Activated T-helper 9 cell treated with anti-CD3 and anti-CD28 coated beads, Interleukin-2, amount 50 U/mL, for 16 hours (primary cell): ENCODE measurements around the gene SEPTIN12.

Source experiments
- DNase-seq: peaks from one replicate; pipeline ENCODE4 v3.0.0-alpha.2; 2020; ENCODE audit warnings: low read depth

Gene SEPTIN12, protein sequence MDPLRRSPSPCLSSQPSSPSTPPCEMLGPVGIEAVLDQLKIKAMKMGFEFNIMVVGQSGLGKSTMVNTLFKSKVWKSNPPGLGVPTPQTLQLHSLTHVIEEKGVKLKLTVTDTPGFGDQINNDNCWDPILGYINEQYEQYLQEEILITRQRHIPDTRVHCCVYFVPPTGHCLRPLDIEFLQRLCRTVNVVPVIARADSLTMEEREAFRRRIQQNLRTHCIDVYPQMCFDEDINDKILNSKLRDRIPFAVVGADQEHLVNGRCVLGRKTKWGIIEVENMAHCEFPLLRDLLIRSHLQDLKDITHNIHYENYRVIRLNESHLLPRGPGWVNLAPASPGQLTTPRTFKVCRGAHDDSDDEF

DNA sequence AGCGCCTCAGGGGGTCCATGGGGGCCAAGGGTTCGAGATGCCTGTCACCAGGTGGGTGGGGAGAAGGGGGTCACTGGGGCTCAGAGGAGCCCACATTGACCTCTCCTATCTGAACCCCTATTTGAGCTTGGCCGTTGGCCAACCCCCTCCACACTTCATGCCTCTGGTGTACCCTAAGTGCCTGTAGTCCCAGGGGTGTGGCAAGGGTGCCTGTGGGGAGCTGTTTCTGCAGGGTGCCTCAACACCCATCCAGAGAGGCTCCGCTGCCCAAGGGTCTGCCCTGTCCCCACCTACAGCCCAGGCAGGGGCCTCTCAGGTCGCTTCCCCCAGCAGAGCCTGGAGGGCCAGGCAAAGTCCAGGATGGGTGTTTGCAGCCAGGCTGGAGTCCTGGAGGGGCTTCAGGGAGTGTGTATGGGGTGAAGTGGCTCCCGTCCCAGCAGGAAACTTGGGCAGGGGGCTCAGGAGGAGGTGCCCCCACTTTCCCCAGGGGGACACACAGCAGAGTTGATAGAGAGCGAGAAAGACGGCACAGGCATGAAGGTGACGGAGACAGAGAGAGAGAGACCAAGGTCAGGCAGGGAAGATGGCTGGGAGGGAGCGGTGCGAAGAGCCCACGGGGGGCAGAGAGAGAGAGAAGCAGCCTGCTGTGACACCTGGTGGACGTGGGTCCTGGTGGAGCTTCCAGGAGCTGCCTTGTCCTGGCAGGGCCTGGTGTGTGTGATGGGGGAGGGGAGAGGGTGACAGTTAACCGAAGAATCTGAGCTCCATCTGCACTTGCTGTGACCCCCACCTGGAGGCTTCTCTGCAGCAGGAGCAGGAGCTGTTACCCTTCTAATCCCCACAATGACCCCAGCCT, at the start of gene SEPTIN12:
Gene SEPTIN12 (minus strand): TSS at position 719 of the 856 bp plus-strand sequence. CDS start 700 bp downstream, at position 19.
- DNase-seq: no peak

DNA sequence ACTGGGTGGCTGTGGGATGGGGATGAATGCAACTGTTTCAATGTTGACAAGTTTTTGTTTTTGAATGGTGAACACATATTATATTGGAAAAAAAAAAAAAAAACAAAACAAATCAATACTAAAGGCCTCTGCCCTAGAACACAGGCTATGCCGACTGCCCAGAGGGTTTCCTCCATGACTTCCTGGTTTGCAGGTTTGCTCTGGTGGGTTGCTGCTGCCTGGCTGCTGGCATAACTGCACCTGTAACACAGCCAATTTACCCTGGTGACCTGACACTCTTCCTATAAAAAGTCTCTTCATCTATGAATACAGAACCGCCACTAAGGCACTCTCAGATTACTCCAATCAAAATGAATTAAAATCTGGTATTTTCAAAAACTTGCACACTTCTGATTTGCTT, 48.6 kb upstream of the SEPTIN12 start:
- no peak for DNase-seq

DNA sequence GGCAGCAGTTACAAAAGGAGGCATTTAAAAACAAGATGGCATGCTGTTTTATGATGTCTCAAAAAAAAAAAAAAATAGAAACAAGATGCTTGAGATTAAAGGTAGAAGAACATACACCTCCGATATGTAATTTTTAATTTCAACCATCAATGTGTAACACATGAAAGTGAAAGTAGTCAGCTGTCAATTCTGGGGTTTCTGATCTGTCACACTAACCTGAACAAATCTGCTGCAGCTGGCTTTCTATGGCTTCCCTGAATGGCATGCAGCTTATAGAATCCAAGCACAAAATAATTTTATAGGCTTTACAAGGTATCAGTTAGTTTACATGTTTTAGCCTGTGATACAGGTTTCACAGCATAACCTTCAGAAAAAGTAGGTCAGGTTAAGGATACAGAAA, 45.4 kb upstream of the SEPTIN12 start:
- DNase-seq: no peak

DNA sequence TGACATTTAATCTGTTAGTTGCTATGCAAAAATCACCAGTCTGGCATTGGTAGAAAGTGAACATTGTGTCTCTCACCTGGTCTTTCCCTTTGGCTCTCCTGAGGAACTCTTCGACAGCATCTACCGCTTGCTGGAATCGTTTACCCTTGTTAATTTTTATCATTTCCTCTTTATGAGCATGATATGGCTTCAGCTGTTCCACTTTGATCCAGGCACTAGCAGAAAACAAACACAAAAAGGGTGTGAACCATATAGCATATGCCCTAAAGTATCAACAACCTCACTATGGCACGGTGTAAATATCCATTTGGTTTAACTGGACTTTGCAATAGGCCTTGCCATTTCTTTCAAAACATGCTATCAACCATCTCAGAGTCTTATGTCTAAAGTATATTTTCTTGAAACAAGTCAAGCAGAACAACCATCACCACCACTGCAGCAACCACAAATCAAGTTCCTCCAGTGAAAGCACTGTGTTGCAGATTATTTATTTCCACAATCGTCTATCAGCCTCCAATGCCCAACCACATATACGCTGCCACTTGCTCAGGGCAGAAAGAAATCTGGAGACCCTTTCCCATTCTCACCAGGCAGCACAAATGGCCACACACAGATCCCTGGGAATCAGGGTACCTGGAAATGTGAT, 44.7 kb upstream of the SEPTIN12 start:
- DNase-seq: no peak

DNA sequence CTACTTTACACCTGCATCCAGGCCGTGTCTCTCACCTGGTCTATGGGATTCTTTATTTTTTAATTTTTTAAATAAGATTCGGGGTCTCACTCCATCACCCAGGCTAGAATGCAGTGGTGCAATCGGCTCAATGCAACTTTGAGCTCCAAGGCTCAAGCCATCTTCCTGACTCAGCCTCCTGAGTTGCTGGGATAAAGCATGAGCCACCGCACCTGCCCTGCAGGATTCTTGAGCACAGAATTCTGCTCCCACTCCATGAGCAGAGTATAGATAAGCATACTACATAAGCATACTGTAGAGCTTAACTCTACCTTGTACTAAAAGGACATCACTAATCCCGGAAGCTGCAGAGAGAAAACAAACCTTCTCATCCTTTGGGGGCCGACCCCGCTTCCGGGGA, 43.5 kb upstream of the SEPTIN12 start:
- no peak for DNase-seq

DNA sequence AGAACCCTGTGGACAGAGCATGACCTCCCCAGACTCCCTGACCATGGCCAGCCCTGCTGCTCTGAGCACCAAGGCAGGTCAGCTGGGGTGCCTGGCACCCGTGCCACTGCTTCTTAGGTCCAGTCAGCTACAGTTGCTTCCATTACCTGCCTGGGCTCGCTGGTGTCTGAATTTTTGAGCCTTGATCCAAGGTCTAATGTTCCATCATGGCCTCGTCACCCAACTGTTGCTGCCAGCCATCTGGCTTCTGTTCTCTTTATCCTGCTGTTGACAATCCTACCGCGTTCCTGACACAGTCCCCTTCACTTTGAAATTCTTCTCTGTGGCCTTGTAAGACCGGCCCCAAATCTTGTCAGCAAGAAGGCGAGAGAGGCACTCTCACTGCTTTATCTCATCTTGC, 42.3 kb upstream of the SEPTIN12 start:
- no peak for DNase-seq

DNA sequence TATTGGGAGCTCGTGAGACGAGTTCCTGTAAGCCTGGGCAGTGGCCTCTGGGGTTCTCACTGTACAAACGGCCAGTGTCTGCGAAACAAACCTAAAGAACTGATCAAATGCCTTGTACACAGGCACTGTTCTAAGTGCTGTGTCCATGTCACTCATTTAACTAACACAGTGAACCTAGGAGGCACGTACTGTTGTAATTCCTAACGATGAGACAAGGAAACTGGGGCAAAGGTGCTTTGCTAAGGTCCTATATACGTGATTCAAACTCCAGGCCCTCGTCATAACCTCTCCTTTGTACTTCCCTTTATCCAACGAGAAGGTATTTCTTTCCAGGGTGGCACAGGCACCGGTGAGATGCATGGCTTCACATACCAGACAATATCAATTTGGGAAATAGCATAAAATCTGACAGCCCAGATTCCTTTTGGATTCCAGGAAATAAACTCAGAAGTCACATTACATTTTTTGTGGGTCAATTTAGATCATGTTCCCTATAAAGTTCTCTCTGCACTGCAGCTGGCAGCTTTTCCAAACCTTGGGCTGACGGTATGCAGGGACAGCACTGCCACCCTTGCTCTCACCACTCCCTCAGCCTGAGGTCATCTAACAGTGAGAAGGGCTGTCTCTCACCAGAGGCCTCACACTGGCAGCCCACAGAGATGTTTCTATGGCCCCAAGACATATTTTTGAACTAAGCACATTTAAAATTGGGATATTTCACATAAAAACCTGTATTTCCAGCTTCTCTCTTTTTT, 40.6 kb upstream of the SEPTIN12 start:
- no peak for DNase-seq

DNA sequence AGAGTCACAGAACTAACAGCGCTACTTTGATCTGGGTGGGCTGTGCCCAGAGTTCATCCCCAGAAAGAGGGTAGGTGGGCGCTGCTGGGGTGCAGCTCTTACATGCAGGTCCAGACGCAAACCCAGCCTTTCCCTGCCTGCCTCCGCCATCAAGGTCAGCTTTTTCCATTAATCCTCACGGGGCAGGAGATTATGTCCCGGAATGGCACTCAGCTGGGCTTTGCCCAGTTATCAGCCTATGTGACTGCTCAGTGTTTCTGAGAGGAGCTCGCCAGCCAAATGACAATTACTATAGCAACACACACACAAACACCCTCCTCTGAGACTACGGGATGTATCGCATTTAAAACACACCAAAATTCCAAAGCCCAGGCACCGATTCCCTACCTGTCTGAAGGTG, 38.8 kb upstream of the SEPTIN12 start:
- no peak for DNase-seq

DNA sequence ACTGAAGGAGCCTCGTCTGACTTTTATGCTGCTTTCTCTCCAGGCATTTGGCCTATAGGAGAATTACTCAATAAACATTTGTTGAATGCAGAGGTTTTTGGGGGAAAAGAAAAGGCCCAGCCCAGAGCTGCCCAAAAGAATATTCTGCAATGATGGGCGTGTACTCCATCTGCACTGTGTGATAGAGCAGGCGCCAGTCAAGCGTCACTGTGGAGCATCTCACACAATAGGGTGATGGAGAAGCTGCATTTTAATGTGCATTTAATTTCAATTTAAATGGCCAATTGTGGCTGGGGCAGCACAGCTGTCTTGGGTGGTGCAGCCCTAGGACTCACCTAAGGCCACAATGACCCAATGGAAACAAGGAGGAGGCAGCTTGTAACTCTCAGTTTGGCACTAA, 38.4 kb upstream of the SEPTIN12 start:
- no peak for DNase-seq

DNA sequence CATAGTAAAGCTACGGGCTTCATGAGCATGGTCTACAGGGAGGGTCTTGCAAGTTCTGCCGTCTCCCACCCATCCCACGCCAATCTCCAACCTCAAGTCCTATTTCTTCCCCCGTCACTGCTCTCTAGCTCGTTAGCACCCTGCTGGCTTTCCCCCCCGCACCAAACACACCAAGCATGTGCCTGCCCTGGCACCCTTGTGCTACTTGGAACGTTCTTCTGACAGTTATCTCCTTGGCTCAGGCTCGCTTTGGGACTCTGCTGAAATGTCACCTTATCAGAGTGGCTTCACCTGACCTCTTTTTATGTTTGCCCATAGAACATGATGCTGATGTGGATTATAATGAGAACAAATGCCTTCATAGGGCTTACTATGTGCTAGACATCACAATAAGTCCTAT, 37.1 kb upstream of the SEPTIN12 start:
- no peak for DNase-seq

DNA sequence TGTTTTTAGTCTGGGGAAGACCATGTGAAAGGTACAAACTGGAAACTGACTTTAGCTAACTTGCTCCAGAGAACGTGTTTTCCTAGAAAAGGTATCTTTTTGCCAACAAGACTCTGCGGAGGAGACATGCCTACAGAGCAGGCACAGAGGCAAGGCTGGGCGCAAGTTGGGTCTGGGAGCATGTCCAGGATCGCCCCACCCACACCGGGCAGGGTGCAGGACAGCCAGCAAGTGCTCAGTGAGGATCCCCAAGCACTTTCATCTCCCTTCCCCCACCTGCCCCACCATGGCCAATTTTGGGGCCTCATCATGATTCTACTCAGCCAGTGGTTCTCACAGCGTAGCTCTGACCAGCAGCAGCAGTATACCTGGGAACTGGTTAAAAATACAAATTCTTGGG, 32.5 kb upstream of the SEPTIN12 start:
- DNase-seq: no peak

DNA sequence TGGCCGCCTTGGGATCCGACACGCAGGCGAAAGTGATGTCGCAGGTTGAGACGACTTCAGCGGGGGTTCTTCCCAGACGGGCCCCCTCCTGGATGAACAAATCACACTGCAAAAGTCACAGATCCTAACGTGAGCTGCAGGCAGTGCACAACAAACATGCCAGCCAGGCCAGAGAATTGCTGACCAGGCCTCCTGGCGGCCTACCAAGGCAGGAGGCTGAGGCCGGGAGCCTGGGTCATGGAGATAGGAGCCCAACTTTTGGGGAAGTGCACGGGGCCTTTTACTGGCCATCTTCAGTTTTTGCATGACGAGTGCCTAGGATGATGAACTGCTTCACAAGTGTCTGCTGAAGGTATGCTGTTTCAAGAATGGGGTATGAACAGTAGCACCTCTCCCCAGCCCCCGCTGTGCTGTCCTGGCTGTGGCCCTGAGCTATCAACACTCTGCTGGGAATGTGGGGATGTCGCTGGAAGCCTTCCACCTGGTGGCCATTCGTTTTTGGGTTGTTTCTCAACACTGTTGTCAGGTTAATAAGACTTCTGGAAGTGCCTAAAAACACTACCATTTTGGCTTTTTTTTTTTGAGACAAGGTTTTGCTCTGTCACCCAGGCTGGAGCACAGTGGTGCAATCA, 26.5 kb upstream of the SEPTIN12 start:
- DNase-seq: no peak

DNA sequence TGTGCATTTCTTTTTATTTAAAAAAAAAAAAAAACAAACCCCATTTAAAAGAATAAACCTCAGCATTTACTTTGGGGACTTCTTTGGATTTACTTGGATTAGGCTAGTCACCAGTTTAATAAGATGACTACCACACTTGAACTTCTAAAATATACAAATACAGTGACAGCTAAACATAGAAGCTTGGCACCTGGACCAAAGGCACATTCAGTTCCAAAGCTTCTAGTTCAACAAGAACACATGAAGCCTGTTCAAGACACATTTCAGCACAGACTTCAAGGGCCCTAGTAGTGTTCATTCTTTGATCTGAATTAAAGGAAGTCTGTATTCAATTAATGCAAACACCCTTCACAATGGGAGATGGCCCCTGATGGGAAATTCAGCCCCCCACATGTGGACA, 25.9 kb upstream of the SEPTIN12 start:
- DNase-seq: no peak

DNA sequence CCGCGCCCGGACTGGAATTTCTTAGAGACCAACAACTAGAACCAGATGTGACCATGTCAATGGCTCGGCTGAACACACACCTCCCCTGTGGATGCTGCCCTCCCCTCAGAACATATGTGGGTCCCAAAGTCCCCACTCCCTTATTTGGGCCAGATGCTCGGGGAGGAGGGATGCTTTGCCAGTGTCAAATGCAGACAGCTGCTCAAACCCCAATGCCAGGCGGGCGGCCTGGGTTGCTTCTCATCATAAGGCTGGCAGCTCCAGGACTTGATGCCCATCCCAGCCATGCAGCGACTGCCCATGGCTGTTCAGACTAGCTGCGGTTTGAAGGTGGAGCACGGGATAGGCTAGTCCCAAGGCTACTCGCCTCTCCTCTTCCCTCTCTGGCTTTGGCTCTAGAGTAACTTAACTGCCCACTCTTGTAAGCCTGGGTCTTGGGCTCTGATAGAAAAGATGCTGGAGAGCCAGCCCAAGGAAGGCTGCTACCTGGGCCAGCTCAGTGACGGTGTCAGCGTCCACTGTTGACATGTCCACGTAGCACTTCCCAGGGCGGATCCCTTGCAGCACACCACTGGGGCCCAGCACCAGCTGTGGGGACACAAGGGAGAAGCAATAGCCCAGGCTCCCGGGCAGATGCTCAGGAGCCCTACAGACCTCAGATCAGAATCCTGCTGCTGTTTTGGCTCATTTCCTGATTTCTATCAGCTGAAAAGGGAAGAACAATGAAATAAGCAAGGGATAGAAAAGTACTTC, 25.3 kb upstream of the SEPTIN12 start:
- no peak for DNase-seq

DNA sequence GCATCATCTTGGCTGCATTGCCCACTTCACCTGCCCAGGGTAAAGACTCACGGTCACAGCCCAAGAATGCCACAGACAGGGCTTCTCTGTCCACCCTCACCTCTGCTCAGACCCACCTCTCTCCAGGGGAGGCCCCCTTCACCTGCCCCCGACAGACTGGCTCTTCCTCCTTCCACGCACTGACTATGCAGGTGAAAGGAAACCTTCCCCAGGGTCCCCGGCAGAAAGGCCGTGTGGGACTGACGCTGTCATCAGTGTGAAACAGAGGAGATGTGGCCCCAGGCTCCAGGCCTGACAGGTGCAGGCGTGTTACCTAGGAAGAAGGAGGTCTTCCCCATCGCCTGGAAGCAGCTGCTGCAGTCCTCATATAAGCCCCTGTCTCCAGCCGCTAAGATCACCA, 23.6 kb upstream of the SEPTIN12 start:
- DNase-seq: no peak

DNA sequence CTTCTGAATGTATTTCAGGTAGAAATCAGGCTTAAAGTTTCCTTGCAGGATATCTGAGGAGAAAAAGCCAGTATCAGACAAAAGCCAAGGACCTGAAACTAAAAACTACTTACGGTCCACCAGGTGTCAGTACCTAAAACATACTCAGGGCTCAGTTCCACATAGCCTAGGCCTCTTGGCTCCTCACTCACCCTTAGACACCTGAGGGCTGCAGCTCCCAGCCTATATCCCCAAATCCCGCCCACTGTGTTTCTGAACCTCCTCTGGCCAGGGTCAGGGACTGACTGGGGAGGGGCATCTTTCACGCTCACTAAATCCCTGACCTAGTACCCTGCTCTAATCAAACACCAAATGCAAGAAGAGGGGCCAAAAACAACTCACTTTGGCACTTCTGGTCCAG, 23.1 kb upstream of the SEPTIN12 start:
- no peak for DNase-seq

DNA sequence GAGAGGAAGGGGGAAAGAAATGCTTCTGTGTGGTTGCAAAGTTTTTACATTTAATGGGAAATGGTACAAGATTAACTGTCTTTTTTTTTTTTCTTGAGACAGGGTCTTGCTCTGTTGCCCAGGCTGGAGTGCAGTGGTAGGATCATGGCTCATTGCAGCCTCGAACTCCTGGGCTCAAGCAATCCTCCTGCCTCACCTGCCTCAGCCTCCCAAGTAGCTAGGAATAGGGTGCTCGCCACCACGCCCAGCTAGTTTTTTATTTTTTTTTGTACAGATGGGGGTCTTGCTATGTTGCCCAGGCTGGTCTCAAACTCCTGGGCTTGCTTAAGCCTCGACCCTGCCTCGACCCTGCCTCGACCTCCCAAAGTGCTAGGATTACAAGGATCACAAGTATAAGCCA, 18.1 kb upstream of the SEPTIN12 start:
- no peak for DNase-seq

DNA sequence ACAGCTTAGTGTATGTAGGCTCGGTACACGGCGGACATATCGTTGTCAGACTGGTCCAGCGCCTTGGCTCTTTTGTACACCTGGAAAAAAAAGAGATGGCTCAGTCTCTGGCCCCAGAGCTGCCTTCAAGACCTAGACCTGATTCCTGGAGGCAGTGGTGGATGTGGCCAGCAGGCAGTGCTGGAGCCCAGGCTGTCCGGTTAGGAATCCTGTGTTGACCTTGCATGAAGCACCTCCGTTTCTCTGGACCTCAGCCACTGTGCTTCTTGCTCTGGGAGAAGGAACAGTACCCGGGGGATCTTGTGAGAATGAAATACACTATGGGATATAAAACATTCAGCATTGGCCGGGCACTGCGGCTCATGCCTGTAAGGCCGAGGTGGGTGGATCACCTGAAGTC, 17.1 kb upstream of the SEPTIN12 start:
- no peak for DNase-seq

DNA sequence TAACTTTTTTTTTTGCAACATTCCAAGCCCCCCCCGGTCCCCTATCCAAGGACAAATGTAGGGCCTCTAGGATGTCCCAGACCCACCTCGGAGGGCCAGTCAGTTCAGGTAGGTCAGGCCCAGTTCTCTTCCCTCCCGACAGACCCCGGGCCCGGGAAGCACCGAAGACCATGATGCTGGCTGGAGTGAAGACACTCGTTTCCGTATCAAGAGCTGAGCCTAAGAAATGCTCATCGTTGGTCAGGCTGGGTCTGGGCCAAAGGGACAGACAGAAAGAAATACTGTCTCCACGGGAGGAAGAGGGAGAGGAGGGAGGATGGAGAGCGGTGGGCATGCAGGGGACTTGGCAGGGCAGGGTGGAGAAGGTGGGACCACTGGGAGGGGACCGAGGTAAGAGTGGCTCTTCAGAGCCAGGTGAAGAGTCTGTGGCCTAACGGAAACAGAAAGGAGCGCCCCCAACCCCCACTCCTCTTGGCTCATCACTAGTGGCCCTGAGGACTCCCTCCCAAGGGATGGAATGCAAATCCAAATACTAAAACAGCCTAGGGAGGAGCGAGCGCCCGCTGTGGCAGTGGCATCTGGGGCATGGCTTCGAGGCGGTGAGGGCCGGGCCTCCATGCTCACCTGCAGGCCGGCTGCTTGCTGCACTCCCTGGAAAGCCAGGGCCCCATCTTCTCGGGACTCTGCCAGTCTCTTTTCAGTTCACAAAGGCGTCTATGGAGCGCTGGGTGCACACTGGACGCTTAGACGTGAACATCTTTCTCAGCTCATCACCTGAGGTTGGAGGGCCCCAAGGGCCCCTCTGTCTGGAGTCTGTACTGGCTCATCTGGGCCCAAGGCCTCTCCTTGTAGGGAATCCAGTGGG, 16.0 kb upstream of the SEPTIN12 start:
- DNase-seq: no peak

DNA sequence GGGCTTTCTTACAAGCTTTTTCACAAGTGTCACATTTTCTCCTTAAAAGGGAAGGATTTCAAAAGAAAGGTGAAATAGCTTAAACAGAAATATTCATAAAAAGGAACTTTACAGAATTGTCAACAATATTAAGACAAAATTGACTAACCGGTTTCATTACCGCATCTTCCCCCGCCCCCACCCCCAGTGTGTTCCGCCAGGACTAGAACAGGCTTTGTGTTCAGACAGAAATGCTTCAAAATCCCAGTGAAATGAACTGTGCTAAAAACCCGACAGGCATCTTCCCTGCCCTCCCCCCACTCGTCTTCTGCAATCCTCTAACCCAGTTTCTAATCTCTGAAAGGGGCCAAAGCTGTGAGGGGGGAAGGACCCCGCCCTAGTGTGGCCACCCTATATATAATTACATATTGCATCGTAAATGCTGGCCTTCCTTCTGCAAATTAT, 15.3 kb upstream of the SEPTIN12 start:
- no peak for DNase-seq
